GM18520 (cell line): ENCODE measurements around the gene TTC28.

Experiments used
- ATAC-seq: cut with Tn5 transposase; IDR thresholded peaks from one replicate; pipeline ENCODE4 v1.9.1; 2021; ENCODE audit not compliant: unreplicated experiment

TTC28 gene

GRCh38 chr22:28297504-28297903 is 382.1 kb downstream of the TTC28 start:
- ATAC-seq: no peak

GRCh38 chr22:28296452-28296851 is 383.2 kb downstream of the TTC28 start:
- no peak for ATAC-seq

GRCh38 chr22:28283068-28283654 is 396.5 kb downstream of the TTC28 start:
- no peak for ATAC-seq

GRCh38 chr22:28282405-28283067 is 397.1 kb downstream of the TTC28 start:
- no peak for ATAC-seq

GRCh38 chr22:28279888-28280287 is 399.8 kb downstream of the TTC28 start:
- ATAC-seq: no peak

- ATAC-seq: no peak
These were observed 410.4 kb downstream of the TTC28 start for GRCh38 chr22:28269277-28269676.

- no peak for ATAC-seq
These were observed 410.8 kb downstream of the TTC28 start for GRCh38 chr22:28268850-28269249.

GRCh38 chr22:28268171-28268570 is 411.5 kb downstream of the TTC28 start:
- ATAC-seq: no peak

GRCh38 chr22:28260619-28261018 is 419.0 kb downstream of the TTC28 start:
- ATAC-seq: no peak

- no peak for ATAC-seq
These were observed 419.8 kb downstream of the TTC28 start for GRCh38 chr22:28259774-28260312.

- ATAC-seq: no peak
These were observed 425.2 kb downstream of the TTC28 start for GRCh38 chr22:28254396-28254795.

GRCh38 chr22:28252539-28252938 is 427.1 kb downstream of the TTC28 start:
- no peak for ATAC-seq

GRCh38 chr22:28250036-28250695 is 429.5 kb downstream of the TTC28 start:
- no peak for ATAC-seq

GRCh38 chr22:28249402-28249801 is 430.2 kb downstream of the TTC28 start:
- ATAC-seq: no peak

GRCh38 chr22:28247667-28248363 is 431.8 kb downstream of the TTC28 start:
- ATAC-seq: no peak

GRCh38 chr22:28247136-28247535 is 432.5 kb downstream of the TTC28 start:
- no peak for ATAC-seq

GRCh38 chr22:28246397-28246796 is 433.2 kb downstream of the TTC28 start:
- no peak for ATAC-seq

- no peak for ATAC-seq
These were observed 433.9 kb downstream of the TTC28 start for GRCh38 chr22:28245579-28246224.

GRCh38 chr22:28244757-28245156 is 434.9 kb downstream of the TTC28 start:
- no peak for ATAC-seq

GRCh38 chr22:28243539-28243938 is 436.1 kb downstream of the TTC28 start:
- no peak for ATAC-seq

- no peak for ATAC-seq
These were observed 437.9 kb downstream of the TTC28 start for GRCh38 chr22:28241656-28242290.
